Colonic mucosa (tissue), 4 donors: ENCODE data around the gene RAB40C. TPM values are rescaled to one million over a fixed set of nuclear protein-coding genes. Genes with fewer than 3 reads are reported as not detected.

Experiments used
- DNase-seq: peaks from one replicate; pipeline ENCODE4 v3.0.0-alpha.2; 2020
- H3K27ac ChIP-seq: fragments of 200-600 bp; one replicate; pipeline ENCODE4 v1.8.0; 2021
- H3K27me3 ChIP-seq: fragments of 200-600 bp; one replicate; pipeline ENCODE4 v1.8.0; 2021
- H3K36me3 ChIP-seq: fragments of 200-600 bp; one replicate; pipeline ENCODE4 v1.8.0; 2021
- H3K4me1 ChIP-seq: fragments of 200-600 bp; one replicate; pipeline ENCODE4 v1.8.0; 2021; ENCODE audit warnings: mild to moderate bottlenecking
- H3K4me3 ChIP-seq: fragments of 200-600 bp; one replicate; pipeline ENCODE4 v1.8.0; 2021
- H3K9ac ChIP-seq, 2 donors: one replicate each; pipeline ENCODE4 v1.7.0; 2013; ENCODE audit warnings: control low read depth in 2 of 2, low read depth in 2 of 2, low read length in 2 of 2
- H3K9me3 ChIP-seq: fragments of 200-600 bp; one replicate; pipeline ENCODE4 v1.8.0; 2021
- intact Hi-C: fragments of 100-400 bp; cut with DNase I; formaldehyde crosslinking; loops from one replicate; pipeline ENCODE4 v1.14.1; 2022
- total RNA-seq, 2 donors: library from RNA; stranded (reverse); fragmentation: NEBNext Ultra II Directional in 1 of 2; extraction: Animal tissue kit (Norgen Biotek cat#: 25700) in 1 of 2; gene quantifications; one replicate each; pipeline ENCODE4 v1.2.1, GENCODE V29; 2021
- TF ChIP-seq, protein P1 (sequence below): fragments of 200-600 bp; IDR thresholded peaks from one replicate; pipeline ENCODE4 v1.8.0; 2022; ENCODE audit warnings: antibody characterized with exemption, mild to moderate bottlenecking
- donor health status: healthy.
- donor health status: DM: no; HTN: no; CAD: no.
- donor health status: DM: no; HTN: no; CAD: no.

The RAB40C gene
- total RNA-seq, 2 donors from 2014 or later: 34.9 to 38.5 TPM

DNA sequence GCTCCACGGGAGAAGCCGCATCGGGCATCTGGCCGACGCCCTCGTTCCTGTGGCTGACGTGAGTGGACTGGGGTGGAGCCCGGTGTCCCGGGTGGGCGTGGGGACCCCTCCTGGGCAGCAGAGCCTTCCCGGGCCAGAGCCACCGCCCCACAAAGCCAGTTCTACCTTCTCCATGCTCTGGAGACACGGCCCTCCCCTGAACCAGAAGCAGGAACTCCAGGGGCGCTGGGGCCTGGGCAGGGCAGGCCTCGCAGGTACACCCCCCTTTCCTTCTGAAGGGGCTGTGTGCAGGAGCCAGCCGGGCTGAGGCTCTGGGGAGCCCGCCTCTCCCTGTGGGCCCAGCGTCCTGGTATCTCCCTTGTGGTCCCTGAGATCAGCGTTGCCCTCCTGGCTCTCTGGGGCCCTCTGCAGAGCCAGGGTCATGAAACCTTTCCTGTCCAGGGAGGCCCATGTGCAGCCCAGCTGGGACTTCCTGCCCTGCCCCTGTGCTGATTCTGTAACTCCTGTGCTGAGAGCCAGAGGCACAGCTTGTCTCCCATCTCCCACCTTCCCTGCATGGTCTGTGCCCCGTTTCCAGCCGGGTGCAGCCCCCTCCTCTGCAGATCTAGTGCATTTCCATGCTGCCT lies 13.6 kb upstream of the RAB40C start:
- intact Hi-C loops: no loop called here
- H3K9ac ChIP-seq: no peak overlapping the region
- no peaks in the 10 kb centered on the region for H3K36me3 ChIP-seq
- H3K27ac ChIP-seq: no peak overlapping the region
- H3K4me1 ChIP-seq: no peaks in the 10 kb centered on the region
- TF ChIP-seq, protein P1, sequence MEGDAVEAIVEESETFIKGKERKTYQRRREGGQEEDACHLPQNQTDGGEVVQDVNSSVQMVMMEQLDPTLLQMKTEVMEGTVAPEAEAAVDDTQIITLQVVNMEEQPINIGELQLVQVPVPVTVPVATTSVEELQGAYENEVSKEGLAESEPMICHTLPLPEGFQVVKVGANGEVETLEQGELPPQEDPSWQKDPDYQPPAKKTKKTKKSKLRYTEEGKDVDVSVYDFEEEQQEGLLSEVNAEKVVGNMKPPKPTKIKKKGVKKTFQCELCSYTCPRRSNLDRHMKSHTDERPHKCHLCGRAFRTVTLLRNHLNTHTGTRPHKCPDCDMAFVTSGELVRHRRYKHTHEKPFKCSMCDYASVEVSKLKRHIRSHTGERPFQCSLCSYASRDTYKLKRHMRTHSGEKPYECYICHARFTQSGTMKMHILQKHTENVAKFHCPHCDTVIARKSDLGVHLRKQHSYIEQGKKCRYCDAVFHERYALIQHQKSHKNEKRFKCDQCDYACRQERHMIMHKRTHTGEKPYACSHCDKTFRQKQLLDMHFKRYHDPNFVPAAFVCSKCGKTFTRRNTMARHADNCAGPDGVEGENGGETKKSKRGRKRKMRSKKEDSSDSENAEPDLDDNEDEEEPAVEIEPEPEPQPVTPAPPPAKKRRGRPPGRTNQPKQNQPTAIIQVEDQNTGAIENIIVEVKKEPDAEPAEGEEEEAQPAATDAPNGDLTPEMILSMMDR: no peak
- H3K9me3 ChIP-seq: no peaks in the 10 kb centered on the region
- no peak for DNase-seq
- H3K27me3 ChIP-seq: no peaks in the 10 kb centered on the region
- H3K4me3 ChIP-seq: no peak overlapping the region

DNA sequence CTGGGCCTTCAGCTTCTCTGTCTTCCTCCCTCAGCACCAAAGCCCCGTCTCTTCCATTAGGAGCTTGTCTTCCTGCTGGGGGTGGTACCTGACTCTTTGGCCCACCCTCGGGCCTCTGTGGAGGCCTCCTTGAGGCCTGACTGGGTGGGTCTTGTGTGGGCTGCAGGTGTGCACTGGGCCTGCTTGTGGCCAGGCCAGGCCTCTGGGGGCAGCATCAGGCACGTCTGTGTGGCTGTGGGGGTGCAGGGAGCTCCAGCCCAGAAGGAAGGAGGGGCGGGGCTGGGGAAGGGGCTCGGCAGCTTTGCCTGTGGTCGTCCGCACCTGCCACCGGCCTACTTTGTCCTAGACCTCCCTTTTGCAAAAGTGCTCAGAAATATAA lies 13.1 kb upstream of the RAB40C start:
- H3K4me1 ChIP-seq: no peaks in the 10 kb centered on the region
- intact Hi-C loops: no loop called here
- H3K27me3 ChIP-seq: no peaks in the 10 kb centered on the region
- no peak for DNase-seq
- TF ChIP-seq, protein P1: no peak
- no peak overlapping the region for H3K9ac ChIP-seq
- H3K27ac ChIP-seq: no peak overlapping the region
- no peaks in the 10 kb centered on the region for H3K36me3 ChIP-seq
- no peak overlapping the region for H3K4me3 ChIP-seq
- no peaks in the 10 kb centered on the region for H3K9me3 ChIP-seq

DNA sequence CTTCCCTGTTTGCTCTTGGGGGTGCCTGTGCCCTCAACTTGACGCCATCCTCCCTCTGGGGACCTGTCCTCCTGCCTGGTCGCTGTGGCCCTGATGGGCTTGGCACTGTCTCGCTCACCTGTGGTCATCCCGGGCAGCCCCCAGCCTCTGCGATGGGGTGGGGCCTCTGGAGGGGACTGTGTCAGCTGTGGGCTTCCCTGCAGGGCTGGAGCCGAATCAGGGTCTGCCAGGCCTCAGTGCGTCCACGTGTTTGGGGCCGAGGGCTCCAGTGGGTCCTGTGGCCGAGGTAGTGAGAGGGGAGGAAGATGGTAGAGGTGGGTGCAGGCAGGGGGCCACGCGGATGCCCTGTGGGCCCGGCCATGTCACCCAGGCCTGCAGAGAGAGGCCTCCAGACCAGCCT lies 12.1 kb upstream of the RAB40C start:
- Histone ChIP-seq H3K9ac (no peak overlapping the region), H3K9me3 (no peaks in the 10 kb centered on the region), H3K36me3 (no peaks in the 10 kb centered on the region), H3K27ac (no peak overlapping the region), H3K4me1 (no peaks in the 10 kb centered on the region), H3K4me3 (no peak overlapping the region), H3K27me3 (no peaks in the 10 kb centered on the region)
- TF ChIP-seq, protein P1: no peak
- intact Hi-C loops: no loop called here
- DNase-seq: no peak

DNA sequence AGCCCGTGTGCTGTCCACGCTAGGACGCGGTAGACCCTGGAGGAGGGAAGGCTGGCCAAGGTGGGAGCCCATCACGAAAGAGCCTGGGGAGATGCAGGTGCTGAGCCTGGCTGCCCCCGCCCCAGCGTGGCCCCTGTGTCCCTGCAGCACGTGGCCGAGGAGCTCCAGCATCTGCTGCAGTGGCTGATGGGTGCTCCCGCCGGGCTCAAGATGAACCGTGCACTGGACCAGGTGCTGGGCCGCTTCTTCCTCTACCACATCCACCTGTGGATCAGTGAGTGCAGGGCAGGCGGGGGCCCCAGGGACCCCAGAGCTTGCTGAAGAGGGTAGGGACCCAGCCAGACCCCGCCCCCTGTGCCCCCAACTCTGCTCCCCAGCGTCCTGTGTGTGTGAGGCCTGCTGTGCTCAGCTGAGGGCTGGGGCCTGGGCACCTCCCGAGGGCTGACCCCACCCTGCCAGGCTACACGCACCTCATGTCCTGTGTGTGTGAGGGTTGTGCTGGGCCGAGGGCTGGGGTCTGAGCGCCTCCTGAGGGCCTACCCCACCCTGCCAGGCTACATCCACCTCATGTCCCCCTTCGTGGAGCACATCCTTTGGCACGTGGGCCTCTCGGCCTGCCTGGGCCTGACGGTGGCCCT lies 11.5 kb upstream of the RAB40C start:
- H3K9me3 ChIP-seq: no peaks in the 10 kb centered on the region
- no peak for DNase-seq
- no peak overlapping the region for H3K4me3 ChIP-seq
- no peak overlapping the region for H3K9ac ChIP-seq
- no peaks in the 10 kb centered on the region for H3K36me3 ChIP-seq
- TF ChIP-seq, protein P1: no peak
- no peak overlapping the region for H3K27ac ChIP-seq
- no peaks in the 10 kb centered on the region for H3K4me1 ChIP-seq
- no peaks in the 10 kb centered on the region for H3K27me3 ChIP-seq
- intact Hi-C loops: no loop called here

DNA sequence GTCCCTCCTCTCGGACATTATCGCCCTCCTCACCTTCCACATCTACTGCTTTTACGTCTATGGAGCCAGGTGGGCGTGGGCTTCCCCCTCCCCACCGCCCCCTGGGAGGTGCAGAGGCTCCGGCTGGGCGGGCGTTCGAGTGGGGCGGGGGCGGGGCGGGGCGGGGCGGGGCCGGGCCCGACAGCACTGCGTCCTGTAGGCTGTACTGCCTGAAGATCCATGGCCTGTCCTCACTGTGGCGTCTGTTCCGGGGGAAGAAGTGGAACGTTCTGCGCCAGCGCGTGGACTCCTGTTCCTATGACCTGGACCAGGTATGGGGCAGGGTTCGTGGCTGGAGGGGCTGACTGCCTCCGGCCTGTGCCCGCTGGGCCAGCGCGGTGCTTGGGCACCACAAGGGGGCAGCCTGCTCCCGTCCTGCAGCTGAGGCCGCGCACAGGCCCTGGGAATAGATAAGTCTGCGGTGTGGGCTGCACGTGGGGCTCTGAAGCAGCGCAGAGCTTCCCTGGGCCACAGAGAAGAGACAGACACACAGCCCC lies 10.9 kb upstream of the RAB40C start:
- no peaks in the 10 kb centered on the region for H3K9me3 ChIP-seq
- H3K27ac ChIP-seq: no peak overlapping the region
- H3K4me3 ChIP-seq: peak overlapping the region; percentile 15
- H3K27me3 ChIP-seq: no peaks in the 10 kb centered on the region
- H3K36me3 ChIP-seq: no peaks in the 10 kb centered on the region
- peak; percentile 74 for DNase-seq
- intact Hi-C loops: no loop called here
- no peaks in the 10 kb centered on the region for H3K4me1 ChIP-seq
- H3K9ac ChIP-seq: no peak overlapping the region
- TF ChIP-seq, protein P1: peak; percentile 75
